Measurements from ENCODE around the gene GP1BB.

DNA sequence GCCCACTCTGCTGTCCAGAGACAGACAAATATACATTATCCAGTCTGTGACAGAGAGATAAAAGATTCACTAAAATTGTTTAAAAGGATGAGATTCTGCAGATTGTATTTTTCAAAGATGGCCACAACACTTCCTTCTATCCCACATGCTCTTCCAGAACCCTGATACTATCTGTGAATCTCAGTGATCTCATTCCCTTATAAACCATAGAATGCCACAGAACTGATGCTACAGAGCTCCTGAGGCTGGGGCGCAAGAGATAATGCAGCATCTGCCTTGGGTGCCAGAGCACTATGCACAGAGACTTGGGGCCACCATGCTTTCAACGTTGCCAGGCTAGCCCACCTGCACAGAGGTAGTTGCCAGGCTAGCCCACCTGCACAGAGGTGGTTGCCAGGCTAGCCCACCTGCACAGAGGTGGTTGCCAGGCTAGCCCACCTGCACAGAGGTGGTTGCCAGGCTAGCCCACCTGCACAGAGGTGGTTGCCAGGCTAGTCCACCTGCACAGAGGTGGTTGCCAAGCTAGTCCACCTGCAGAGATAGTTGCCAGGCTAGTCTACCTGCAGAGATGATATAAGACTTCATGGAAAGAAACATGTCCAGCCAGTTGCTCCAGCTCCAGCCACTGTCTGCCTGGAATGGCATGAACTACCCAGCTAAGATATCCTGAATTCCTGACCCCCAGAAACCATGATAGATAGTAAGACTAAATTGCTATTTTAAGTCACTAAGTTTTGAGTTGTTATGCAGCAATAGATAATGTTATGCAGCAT is 26.6 kb upstream of the GP1BB start:
- TF ChIP-seq, protein P1, sequence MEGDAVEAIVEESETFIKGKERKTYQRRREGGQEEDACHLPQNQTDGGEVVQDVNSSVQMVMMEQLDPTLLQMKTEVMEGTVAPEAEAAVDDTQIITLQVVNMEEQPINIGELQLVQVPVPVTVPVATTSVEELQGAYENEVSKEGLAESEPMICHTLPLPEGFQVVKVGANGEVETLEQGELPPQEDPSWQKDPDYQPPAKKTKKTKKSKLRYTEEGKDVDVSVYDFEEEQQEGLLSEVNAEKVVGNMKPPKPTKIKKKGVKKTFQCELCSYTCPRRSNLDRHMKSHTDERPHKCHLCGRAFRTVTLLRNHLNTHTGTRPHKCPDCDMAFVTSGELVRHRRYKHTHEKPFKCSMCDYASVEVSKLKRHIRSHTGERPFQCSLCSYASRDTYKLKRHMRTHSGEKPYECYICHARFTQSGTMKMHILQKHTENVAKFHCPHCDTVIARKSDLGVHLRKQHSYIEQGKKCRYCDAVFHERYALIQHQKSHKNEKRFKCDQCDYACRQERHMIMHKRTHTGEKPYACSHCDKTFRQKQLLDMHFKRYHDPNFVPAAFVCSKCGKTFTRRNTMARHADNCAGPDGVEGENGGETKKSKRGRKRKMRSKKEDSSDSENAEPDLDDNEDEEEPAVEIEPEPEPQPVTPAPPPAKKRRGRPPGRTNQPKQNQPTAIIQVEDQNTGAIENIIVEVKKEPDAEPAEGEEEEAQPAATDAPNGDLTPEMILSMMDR (IDR thresholded peaks at IDR 0.05; ENCODE audit: borderline replicate concordance, extremely low read depth, low read length, poor library complexity, severe bottlenecking): no peak
- no peak for TF ChIP-seq EZH2 (IDR thresholded peaks at IDR 0.05; ENCODE audit: borderline replicate concordance, low read depth, low read length, severe bottlenecking)

Measured in DND-41 (cell line).